DND-41 (cell line): ENCODE results near the gene MTOR.

ENCODE experiments used
- EZH2 ChIP-seq: IDR thresholded peaks from 3 replicates; pipeline ENCODE4 v1.6.1; 2012; ENCODE audit warnings: borderline replicate concordance, low read depth, mild to moderate bottlenecking, moderate library complexity, low read length, inconsistent platforms; ENCODE audit not compliant: severe bottlenecking
- TF ChIP-seq, protein P1 (sequence below): IDR thresholded peaks from 2 replicates; pipeline ENCODE4 v1.5.1; 2012; ENCODE audit warnings: borderline replicate concordance, low read length, moderate library complexity, mild to moderate bottlenecking; ENCODE audit not compliant: poor library complexity, severe bottlenecking; ENCODE audit errors: extremely low read depth

DNA sequence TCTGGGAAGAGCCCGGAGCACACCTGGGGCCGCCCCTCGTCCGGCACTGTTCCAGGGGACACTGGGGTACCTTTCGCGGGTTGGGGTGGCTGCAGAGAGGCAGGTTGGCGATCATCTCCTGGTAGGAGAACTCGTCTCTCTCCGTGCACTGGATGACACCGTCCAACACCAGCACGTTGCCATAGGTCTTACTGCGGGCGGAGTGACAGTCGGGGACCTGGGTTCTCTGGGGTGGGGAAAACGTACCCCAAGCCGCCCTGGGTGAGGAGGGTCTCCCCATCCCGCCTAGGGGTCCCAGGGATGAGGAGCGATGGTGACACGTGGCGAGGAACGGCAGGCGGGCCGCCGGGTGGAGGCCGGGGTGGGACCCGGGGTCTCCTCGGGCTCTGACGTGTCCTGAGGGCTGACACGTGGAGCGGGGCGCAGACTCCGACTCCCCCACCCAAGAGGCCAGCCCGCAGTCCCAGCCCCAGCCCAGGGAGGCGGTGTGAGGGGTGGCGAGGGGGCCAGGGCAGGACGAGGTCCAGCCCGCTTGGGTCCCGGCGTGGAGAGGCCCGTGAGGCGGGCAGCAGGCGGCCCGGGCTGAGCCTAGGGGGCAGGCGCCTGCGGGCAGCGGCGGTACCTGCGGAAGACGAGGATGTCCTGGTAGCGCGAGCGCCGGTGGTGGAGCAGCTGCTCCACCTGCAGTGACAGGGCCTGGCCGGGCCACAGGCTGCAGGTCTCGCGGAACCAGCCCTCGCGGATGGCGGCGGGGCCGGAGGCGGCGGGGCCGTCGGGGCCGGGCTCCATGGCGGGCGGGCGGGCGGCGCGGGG, 203.0 kb downstream of the MTOR start:
- TF ChIP-seq, protein P1, sequence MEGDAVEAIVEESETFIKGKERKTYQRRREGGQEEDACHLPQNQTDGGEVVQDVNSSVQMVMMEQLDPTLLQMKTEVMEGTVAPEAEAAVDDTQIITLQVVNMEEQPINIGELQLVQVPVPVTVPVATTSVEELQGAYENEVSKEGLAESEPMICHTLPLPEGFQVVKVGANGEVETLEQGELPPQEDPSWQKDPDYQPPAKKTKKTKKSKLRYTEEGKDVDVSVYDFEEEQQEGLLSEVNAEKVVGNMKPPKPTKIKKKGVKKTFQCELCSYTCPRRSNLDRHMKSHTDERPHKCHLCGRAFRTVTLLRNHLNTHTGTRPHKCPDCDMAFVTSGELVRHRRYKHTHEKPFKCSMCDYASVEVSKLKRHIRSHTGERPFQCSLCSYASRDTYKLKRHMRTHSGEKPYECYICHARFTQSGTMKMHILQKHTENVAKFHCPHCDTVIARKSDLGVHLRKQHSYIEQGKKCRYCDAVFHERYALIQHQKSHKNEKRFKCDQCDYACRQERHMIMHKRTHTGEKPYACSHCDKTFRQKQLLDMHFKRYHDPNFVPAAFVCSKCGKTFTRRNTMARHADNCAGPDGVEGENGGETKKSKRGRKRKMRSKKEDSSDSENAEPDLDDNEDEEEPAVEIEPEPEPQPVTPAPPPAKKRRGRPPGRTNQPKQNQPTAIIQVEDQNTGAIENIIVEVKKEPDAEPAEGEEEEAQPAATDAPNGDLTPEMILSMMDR = no peak
- no peak for TF ChIP-seq EZH2
